NCI-H2107 treated with DMSO at 0.1 percent for 48 hours (cell line): ENCODE data around the gene IFNA7.
"Not testable (repeated sequence)": the region's sequence is repeated elsewhere in the genome, so short reads cannot be mapped to it uniquely, and the experiment has no call there.

ENCODE experiments used
- DNase-seq: peaks from one replicate; lab custom pipeline; 2025; ENCODE audit not compliant: unreplicated experiment; lab: John Stamatoyannopoulos, UW

The IFNA7 gene

DNA sequence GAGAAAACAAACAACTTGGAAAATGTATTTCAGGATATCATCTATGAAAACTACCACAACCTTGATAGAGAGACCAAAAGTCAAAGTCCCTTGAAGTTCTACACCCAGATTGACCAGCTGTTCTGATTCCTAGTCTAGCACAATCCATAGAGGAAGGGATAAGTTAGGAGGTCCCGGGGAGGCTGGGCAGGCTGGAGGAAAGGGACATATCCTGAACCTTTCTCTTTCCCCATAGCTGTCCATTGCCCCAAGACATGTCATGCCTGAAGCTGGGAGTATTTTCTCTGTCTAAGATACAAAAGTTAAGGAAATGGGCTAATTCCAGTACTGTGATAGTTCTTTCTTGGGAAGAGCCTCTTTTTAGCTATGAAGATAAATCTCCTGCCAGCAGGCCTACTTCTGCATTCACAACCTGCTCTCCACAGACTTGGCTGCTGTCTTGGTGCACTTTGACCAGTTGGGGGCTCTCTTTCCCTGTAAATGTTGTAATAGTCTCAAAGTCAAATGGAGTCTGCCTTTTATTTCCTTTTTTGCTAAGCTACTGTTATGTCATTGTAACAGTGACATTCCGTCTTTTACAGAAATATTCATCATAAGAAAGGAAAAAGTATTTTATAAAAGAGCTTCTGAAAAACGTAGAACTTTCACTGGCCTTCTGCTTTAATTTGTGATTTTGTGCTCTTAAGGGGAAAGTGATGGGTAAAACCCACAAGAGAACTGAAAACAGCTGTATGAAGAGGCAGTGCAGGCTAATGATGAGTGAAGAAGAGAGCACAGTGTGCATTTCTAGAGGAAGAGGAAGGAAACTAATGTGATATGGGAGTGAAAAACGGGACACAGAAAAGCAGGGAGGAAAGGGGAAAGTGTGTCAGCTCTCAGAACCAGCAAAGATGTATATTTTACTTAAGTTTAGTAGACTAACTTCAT, 18.9 kb downstream of the IFNA7 start:
- not testable (repeated sequence) for DNase-seq

DNA sequence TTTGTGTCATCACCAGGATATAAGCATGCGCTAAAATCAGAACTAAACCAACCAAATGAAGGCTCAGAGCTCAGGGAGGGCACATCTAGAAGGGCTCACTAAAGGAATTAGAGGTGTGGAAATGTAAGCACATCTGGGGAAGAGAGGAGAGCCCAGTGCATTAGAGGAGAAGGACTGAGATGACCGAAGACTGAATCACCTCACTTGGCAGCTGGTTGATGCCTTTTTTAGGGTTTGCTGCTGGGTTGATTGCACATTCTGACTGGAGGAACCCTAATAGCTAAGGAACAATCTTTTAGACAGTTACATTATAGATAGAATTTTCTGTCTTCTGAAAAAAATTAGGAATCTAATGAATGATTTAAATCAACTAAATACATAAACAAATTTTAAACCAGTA, 27.3 kb downstream of the IFNA7 start:
- no peak for DNase-seq

DNA sequence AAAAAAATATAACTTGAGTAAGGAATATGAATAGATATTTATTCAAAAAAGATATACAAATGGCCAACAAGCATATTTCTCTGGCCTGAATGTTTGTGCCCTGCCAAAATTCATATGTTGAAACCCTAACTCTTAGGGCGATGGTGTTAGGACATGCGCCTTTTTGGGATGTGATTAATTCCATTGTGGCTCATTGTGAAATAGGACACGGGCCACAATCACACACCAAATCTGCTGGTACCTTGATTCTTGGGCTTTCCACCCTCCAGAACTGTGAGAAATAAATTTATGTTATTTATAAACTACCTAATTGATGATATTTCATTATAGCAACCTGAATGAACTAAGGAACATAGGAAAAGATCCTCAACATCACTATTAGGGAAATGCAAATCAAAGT, 29.8 kb downstream of the IFNA7 start:
- DNase-seq: no peak

DNA sequence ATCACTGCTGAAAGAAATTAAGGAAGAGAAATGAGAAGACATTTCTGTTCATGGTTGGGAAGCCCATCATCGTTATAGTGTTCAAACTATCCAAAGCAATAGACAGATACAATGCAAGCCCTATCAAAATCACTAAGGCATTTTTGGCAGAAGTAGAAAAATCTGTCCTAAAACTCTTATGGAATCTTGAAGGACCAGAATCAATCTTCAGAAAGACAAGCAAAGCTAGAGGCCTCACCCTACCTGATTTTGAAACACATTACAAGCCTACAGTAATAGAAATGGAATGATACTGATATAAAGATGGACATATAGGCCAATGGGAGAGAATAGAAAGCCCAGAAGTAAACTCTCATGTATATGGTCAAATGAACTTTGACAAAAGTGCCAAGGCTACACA, 30.7 kb downstream of the IFNA7 start:
- DNase-seq: no peak

DNA sequence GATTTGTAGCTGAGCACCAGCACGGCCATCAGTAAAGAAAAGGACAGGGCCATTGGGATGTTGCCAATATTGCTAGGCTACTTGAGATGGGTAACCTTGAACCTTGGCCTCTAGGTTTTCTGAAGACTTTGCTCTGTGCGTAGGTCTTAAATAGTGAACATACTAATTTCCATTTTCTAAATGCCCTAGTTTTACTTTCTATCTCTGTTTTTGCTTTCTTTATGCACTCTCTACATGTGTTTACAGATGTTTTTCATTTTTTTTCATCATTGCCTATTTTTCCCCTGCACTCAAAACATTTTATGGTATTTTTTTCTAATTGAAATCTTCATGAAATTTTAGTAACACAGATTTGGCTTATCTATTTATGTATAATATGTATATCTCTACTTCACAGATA, 35.4 kb downstream of the IFNA7 start, which contains the start of gene IFNA21:
Gene IFNA21 (minus strand): TSS at position 101 of the 400 bp plus-strand sequence. CDS start 48 bp downstream, at position 53.
- DNase-seq: not testable (repeated sequence)

DNA sequence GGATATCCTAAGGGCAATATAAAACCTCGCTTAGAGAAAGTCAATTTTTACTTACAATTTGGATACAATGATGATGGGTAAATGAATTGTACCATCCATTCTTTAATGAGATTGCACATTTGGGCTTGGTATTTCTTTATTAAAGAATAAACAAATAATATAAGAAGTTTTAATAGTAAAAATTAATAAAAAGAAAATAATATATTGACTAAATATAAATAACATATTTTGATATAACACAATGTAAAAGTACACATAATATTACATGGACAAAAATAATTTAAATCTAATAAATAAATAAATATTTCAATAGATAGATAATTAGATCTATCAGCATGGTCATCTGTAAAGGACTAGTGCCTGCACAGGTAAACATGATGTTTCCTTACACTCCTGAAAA, 36.5 kb downstream of the IFNA7 start:
- DNase-seq: no peak

DNA sequence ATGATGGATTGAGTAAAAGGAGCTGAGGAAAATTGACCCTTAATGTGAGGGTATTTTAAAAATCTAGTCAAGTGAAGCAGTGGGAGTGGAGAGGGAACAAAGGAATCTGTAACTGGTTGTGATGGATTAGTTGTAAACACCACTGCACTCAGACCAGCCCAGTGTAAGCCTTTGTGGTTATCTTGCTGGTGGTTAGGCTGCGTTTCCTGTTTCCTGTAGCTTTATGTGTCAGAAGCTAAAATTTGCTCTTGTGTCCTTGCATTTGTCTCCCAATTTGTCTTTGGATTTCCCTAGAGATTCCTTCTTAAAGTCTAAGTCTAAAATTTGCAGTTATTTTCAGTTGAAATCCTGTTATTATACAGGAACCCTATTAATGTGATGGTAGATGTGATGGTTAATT, 41.8 kb downstream of the IFNA7 start:
- no peak for DNase-seq

DNA sequence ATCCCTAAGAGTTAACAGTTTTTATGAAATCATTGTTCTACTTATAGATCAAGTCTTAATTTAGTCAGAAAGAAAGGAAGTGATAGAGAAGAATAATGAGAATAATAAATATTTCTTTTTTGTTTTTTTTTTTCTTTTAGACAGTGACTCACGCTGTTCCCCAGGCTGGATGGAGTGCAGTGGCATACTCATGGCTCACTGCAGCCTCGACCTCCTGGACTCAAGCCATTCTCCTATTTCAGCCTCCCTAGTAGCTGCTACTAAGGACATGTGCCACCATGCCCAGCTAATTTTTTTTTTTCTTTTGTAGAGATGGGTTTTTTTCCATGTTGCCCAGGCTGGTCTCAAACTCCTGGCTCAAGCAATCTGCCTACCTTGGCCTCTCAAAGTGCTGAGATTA, 46.5 kb downstream of the IFNA7 start:
- DNase-seq: no peak

DNA sequence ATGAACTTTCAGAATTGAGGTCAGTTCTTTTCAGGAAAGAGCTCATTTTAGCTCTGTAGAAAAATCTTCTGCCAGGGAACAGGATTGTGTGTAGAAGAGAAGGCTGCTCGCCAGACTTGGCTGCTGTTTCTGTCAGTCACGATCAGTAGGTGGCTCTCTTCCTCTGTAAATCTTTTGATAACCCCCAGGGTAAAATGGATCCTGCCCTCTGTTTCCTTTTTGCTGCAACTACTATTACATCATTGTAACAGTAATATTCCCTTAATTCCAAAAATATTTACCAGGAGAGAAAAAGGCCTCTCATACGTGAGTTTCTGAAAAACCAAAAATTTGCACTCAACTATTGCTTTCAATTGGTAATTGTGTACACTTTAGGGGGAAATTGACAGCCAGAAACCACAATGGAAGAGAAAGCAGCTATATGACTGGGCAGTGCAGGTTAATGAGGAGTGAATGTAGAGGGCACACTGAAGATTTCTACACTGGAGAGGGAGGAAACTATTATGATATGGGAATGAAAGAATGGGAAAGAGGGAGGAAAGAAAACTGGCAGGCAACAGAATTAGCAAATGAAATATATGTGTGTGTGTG, 47.9 kb downstream of the IFNA7 start:
- peak; percentile 16 for DNase-seq

DNA sequence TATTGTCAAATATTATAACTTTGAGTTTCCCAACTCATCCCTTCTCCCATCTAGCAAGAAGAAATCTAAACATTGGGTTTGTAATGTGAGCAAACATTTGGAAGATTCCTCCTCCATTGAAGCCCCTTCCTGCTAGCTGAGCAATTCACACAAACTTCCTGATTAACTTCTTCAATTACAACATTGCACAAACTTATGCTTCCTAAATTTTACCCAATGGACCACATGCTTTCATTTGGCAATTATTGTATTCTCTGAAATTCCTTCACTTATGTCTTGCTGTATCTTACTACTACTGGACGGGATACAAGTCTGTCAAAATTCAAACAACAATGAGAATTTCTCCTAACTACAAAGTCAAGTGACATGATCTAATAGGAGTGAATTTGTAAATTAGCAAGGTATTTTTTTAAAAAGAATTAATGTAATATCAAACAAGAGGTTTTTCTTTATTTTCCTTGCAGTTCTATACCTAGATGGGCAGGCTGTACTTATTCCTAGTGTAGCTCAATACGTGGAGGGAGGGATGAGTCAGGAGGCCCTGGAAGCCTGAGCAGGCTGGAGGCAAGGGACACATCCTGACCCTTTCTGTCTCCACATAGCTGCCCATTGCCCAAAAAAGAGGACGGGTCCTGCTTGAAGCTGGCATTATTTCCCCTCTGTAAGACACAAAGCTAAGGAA, 48.5 kb downstream of the IFNA7 start:
- no peak for DNase-seq
